ENCODE data around the gene CAPN13.

Gene CAPN13

DNA sequence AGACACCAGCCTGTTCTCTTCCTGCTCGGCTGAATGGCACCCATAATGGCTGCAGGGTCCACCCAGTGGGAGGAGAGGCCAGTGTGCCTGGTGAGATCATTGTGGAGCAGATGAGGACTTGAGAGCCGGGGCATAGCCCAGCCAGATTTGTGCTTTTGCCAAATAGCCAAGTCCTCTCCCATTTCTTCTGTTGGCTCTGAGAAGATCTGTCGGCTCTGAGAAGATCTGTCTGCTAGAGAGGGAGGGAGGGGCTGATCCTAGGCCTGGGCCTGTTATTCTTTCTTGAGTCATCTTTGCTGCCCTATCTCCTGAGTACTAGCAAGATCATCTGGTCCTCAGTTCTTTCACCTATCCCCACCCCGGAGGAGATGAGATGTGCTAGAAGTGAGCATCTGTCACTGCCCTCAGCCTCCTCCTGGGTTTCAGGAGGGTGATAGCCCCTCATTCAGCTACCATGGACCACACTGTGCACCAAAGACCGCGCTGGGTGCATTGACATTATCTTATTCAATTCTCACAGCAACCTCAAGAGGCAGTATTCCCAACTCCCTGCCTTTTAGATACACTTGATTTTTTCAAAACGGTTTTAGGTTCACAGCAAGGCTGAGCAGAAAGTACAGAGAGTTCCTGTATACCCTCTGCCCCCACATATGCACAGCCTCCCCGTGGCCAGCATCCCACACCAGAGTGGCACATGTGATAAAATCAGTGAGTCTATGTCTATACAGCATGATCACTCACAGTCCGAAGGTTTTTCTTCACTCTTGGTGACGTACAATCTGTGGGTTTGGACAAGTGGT, 98.6 kb downstream of the CAPN13 start:
- WGBS (ENCODE audit: insufficient coverage): 84% methylated on average over 7 of the region's 10 CpGs
- POLR2A ChIA-PET: no interaction called here
- Histone ChIP-seq H3K27ac (ENCODE audit: insufficient read depth in 1 of 2, low read depth in 1 of 2, low read length in 2 of 2, poor library complexity in 1 of 2, severe bottlenecking in 2 of 2) (no peak overlapping the region), H3K27me3 (replicated peaks in 2 of 5; ENCODE audit: control insufficient read depth in 4 of 5, insufficient read depth in 5 of 5, low read length in 4 of 5) (no peaks in the 10 kb centered on the region), H3K9me3 (ENCODE audit: control extremely low read depth in 1 of 5, control insufficient read depth in 4 of 5, insufficient read depth in 2 of 5, low read depth in 1 of 5, low read length in 4 of 5) (no peaks in the 10 kb centered on the region), H3K4me1 (ENCODE audit: control extremely low read depth in 1 of 4, control insufficient read depth in 4 of 4, insufficient read depth in 4 of 4, low read length in 3 of 4) (peaks cover 0 to 1% (median 0%) of the 10 kb centered on the region in 4 experiments), H3K36me3 (ENCODE audit: control insufficient read depth in 4 of 4, insufficient read depth in 4 of 4, low read length in 3 of 4) (no peaks in the 10 kb centered on the region), H3K4me3 (ENCODE audit: control insufficient read depth in 1 of 7, extremely low read depth in 1 of 7, insufficient read depth in 4 of 7, low read depth in 2 of 7, low read length in 6 of 7) (no peak overlapping the region)
- CTCF ChIA-PET: interaction anchor here (0.8 to 17.1 kb wide), 16 partner anchors 15 to 626 kb away, joined by 3 to 312 read pairs (median 4); no protein-coding TSS in a partner anchor
- peak in 2 of 3 donors; percentile 25 to 36 for DNase-seq

DNA sequence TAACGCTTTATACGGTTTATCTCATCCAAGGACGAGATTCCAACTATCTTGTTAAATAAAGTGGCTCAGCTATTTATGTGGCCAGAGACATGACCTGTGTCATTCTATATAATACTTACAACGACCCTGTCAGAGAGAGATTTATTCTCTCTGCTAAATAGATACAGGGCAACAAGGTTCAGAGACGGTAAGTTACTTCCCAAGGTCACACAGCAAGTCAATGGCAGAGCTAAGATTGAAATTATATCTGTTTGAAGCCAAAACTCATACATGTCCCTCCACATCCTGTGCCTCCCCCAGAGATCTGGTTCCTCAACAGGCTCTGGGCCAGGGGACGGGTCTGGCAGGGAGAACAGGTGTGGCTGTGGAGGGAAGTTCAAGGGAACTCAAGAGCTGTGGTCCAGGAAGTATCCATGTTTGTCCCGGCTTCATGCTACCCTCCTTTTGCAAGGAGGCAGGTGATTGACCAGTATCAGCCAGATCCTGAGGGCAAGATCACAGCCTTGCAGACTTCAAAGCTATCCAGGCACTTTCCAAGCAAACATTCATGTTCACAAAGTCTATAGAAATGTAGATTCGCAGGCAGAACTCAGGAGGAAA, 99.8 kb downstream of the CAPN13 start:
- CTCF ChIA-PET: interaction anchor here (0.7 to 17.1 kb wide), 17 partner anchors 14 to 633 kb away, joined by 3 to 312 read pairs (median 4); no protein-coding TSS in a partner anchor
- POLR2A ChIA-PET: interaction anchor here (0.6 kb wide), 2 partner anchors 481 to 772 kb away, joined by 3 read pairs; no protein-coding TSS in a partner anchor
- H3K36me3 ChIP-seq (ENCODE audit: control insufficient read depth in 4 of 4, insufficient read depth in 4 of 4, low read length in 3 of 4): no peaks in the 10 kb centered on the region

GRCh38 chr2:30706534-30707303, 100.5 kb downstream of the CAPN13 start:
- 70% methylated on average over 12 of the region's 12 CpGs for WGBS (ENCODE audit: insufficient coverage)
- Histone ChIP-seq H3K27me3 (replicated peaks in 2 of 5; ENCODE audit: control insufficient read depth in 4 of 5, insufficient read depth in 5 of 5, low read length in 4 of 5) (no peaks in the 10 kb centered on the region), H3K36me3 (ENCODE audit: control insufficient read depth in 4 of 4, insufficient read depth in 4 of 4, low read length in 3 of 4) (no peaks in the 10 kb centered on the region), H3K4me3 (ENCODE audit: control insufficient read depth in 1 of 7, extremely low read depth in 1 of 7, insufficient read depth in 4 of 7, low read depth in 2 of 7, low read length in 6 of 7) (no peak overlapping the region), H3K27ac (ENCODE audit: insufficient read depth in 1 of 2, low read depth in 1 of 2, low read length in 2 of 2, poor library complexity in 1 of 2, severe bottlenecking in 2 of 2) (no peak overlapping the region), H3K9me3 (ENCODE audit: control extremely low read depth in 1 of 5, control insufficient read depth in 4 of 5, insufficient read depth in 2 of 5, low read depth in 1 of 5, low read length in 4 of 5) (peaks cover 0 to 20% (median 12%) of the 10 kb centered on the region in 5 experiments), H3K4me1 (ENCODE audit: control extremely low read depth in 1 of 4, control insufficient read depth in 4 of 4, insufficient read depth in 4 of 4, low read length in 3 of 4) (no peaks in the 10 kb centered on the region)
- POLR2A ChIA-PET: interaction anchor here (0.6 kb wide), 1 partner anchor 773 kb away, joined by 3 read pairs; no protein-coding TSS in a partner anchor
- CTCF ChIA-PET: interaction anchor here (0.7 to 17.1 kb wide), 21 partner anchors 8 to 633 kb away, joined by 3 to 312 read pairs (median 4); no protein-coding TSS in a partner anchor
- DNase-seq: peak; percentile 53 to 74 (median 69)

More for the DNA sequence above, 99.8 kb downstream of the CAPN13 start:
- H3K27me3 ChIP-seq (replicated peaks in 2 of 5; ENCODE audit: control insufficient read depth in 4 of 5, insufficient read depth in 5 of 5, low read length in 4 of 5): no peaks in the 10 kb centered on the region
- H3K4me3 ChIP-seq (ENCODE audit: control insufficient read depth in 1 of 7, extremely low read depth in 1 of 7, insufficient read depth in 4 of 7, low read depth in 2 of 7, low read length in 6 of 7): no peak overlapping the region
- no peak for DNase-seq
- no peaks in the 10 kb centered on the region for H3K4me1 ChIP-seq (ENCODE audit: control extremely low read depth in 1 of 4, control insufficient read depth in 4 of 4, insufficient read depth in 4 of 4, low read length in 3 of 4)
- no peak overlapping the region for H3K27ac ChIP-seq (ENCODE audit: insufficient read depth in 1 of 2, low read depth in 1 of 2, low read length in 2 of 2, poor library complexity in 1 of 2, severe bottlenecking in 2 of 2)
- peaks cover 0 to 13% (median 7%) of the 10 kb centered on the region in 5 experiments for H3K9me3 ChIP-seq (ENCODE audit: control extremely low read depth in 1 of 5, control insufficient read depth in 4 of 5, insufficient read depth in 2 of 5, low read depth in 1 of 5, low read length in 4 of 5)
- WGBS (ENCODE audit: insufficient coverage): 79% methylated on average over 7 of the region's 8 CpGs

GRCh38 chr2:30705711-30706533, 101.3 kb downstream of the CAPN13 start:
- H3K4me3 ChIP-seq (ENCODE audit: control insufficient read depth in 1 of 7, extremely low read depth in 1 of 7, insufficient read depth in 4 of 7, low read depth in 2 of 7, low read length in 6 of 7): no peak overlapping the region
- DNase-seq: no peak
- ChIA-PET POLR2A (no interaction called here), CTCF (interaction anchor here (0.6 to 17.1 kb wide), 18 partner anchors 9 to 628 kb away, joined by 3 to 312 read pairs (median 4); no protein-coding TSS in a partner anchor)
- H3K9me3 ChIP-seq (ENCODE audit: control extremely low read depth in 1 of 5, control insufficient read depth in 4 of 5, insufficient read depth in 2 of 5, low read depth in 1 of 5, low read length in 4 of 5): peaks cover 0 to 25% (median 16%) of the 10 kb centered on the region in 5 experiments
- no peaks in the 10 kb centered on the region for H3K36me3 ChIP-seq (ENCODE audit: control insufficient read depth in 4 of 4, insufficient read depth in 4 of 4, low read length in 3 of 4)
- H3K27me3 ChIP-seq (replicated peaks in 2 of 5; ENCODE audit: control insufficient read depth in 4 of 5, insufficient read depth in 5 of 5, low read length in 4 of 5): no peaks in the 10 kb centered on the region
- no peaks in the 10 kb centered on the region for H3K4me1 ChIP-seq (ENCODE audit: control extremely low read depth in 1 of 4, control insufficient read depth in 4 of 4, insufficient read depth in 4 of 4, low read length in 3 of 4)
- no peak overlapping the region for H3K27ac ChIP-seq (ENCODE audit: insufficient read depth in 1 of 2, low read depth in 1 of 2, low read length in 2 of 2, poor library complexity in 1 of 2, severe bottlenecking in 2 of 2)
- 95% methylated on average over 6 of the region's 10 CpGs for WGBS (ENCODE audit: insufficient coverage)

- H3K36me3 ChIP-seq (ENCODE audit: control insufficient read depth in 4 of 4, insufficient read depth in 4 of 4, low read length in 3 of 4): no peaks in the 10 kb centered on the region
- peaks cover 0 to 30% (median 18%) of the 10 kb centered on the region in 5 experiments for H3K9me3 ChIP-seq (ENCODE audit: control extremely low read depth in 1 of 5, control insufficient read depth in 4 of 5, insufficient read depth in 2 of 5, low read depth in 1 of 5, low read length in 4 of 5)
- H3K4me1 ChIP-seq (ENCODE audit: control extremely low read depth in 1 of 4, control insufficient read depth in 4 of 4, insufficient read depth in 4 of 4, low read length in 3 of 4): no peaks in the 10 kb centered on the region
- no peak overlapping the region for H3K27ac ChIP-seq (ENCODE audit: insufficient read depth in 1 of 2, low read depth in 1 of 2, low read length in 2 of 2, poor library complexity in 1 of 2, severe bottlenecking in 2 of 2)
- no peaks in the 10 kb centered on the region for H3K27me3 ChIP-seq (replicated peaks in 2 of 5; ENCODE audit: control insufficient read depth in 4 of 5, insufficient read depth in 5 of 5, low read length in 4 of 5)
- no peak for DNase-seq
- 92% methylated on average over 4 of the region's 5 CpGs for WGBS (ENCODE audit: insufficient coverage)
- POLR2A ChIA-PET: no interaction called here
- CTCF ChIA-PET: interaction anchor here (1.1 to 17.1 kb wide), 9 partner anchors 9 to 564 kb away, joined by 3 to 312 read pairs (median 5); no protein-coding TSS in a partner anchor
- H3K4me3 ChIP-seq (ENCODE audit: control insufficient read depth in 1 of 7, extremely low read depth in 1 of 7, insufficient read depth in 4 of 7, low read depth in 2 of 7, low read length in 6 of 7): no peak overlapping the region
Measured at GRCh38 chr2:30705056-30705455, 102.2 kb downstream of the CAPN13 start.

DNA sequence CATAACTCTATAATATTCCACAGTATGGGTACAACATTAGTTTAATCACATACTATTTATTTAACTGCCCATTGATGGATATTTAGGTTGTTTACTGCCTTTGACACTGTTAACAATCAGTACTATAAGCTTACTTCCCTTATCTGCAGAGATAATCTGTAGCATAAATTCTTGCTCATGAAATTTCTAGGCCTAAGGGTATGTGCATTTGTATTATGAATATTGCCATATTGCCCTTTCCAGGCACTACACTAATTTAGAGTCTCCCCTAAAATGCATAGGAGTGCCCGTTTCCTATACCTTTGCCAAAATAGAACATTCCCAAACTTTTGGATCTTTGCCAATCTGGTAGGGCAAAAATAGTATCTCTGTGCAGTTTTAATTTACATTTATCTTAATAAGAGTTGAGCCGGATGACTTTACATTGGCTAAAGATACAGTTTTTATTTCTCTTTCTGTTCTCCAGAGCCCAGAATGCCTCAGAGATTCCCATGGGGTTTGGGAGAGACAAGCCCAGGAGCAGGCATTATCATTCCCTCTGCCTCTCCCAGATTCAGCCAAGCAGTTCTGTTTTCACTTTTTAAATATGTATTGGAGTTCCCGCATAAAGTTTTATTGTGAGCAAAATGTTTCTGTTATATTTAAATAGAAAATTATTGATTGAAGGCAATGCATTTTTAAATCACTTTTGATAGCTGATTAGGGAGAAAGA, 102.8 kb downstream of the CAPN13 start:
- no peaks in the 10 kb centered on the region for H3K27me3 ChIP-seq (replicated peaks in 2 of 5; ENCODE audit: control insufficient read depth in 4 of 5, insufficient read depth in 5 of 5, low read length in 4 of 5)
- no peak for DNase-seq
- WGBS (ENCODE audit: insufficient coverage): 100% methylated on average over 1 of the region's 3 CpGs
- H3K9me3 ChIP-seq (ENCODE audit: control extremely low read depth in 1 of 5, control insufficient read depth in 4 of 5, insufficient read depth in 2 of 5, low read depth in 1 of 5, low read length in 4 of 5): peaks cover 0 to 30% (median 18%) of the 10 kb centered on the region in 5 experiments
- no peak overlapping the region for H3K4me3 ChIP-seq (ENCODE audit: control insufficient read depth in 1 of 7, extremely low read depth in 1 of 7, insufficient read depth in 4 of 7, low read depth in 2 of 7, low read length in 6 of 7)
- ChIA-PET POLR2A (no interaction called here), CTCF (interaction anchor here (1.5 to 17.1 kb wide), 6 partner anchors 8 to 536 kb away, joined by 3 to 312 read pairs (median 5); no protein-coding TSS in a partner anchor)
- H3K4me1 ChIP-seq (ENCODE audit: control extremely low read depth in 1 of 4, control insufficient read depth in 4 of 4, insufficient read depth in 4 of 4, low read length in 3 of 4): no peaks in the 10 kb centered on the region
- H3K36me3 ChIP-seq (ENCODE audit: control insufficient read depth in 4 of 4, insufficient read depth in 4 of 4, low read length in 3 of 4): no peaks in the 10 kb centered on the region
- no peak overlapping the region for H3K27ac ChIP-seq (ENCODE audit: insufficient read depth in 1 of 2, low read depth in 1 of 2, low read length in 2 of 2, poor library complexity in 1 of 2, severe bottlenecking in 2 of 2)
